A549 (cell line): ENCODE results near the gene SORCS2. TPM values are rescaled to one million over a fixed set of nuclear protein-coding genes. Genes with fewer than 3 reads are reported as not detected.

Source experiments
- ATAC-seq, 2 experiments: fragments of 200-7000 bp in 1 of 2; fragments of >200 bp in 1 of 2; cut with Nextera tagmentation in 1 of 2; cut with Tn5 transposase in 1 of 2; 3 replicates each; pipeline versions ENCODE4 v1.8.0 to v1.9.1; 2018 to 2020; ENCODE audit warnings: mild to moderate bottlenecking in 1 of 2, moderate library complexity in 1 of 2
- CTCF ChIA-PET: fragments of 300-600 bp; sonication (Branson Sonifier 250); formaldehyde crosslinking; extraction: SDS; loops from one replicate; lab custom pipeline; 2021; ENCODE audit warnings: antibody characterized with exemption, inconsistent platforms; lab: Yijun Ruan, JAX
- POLR2A ChIA-PET: fragments of 350-600 bp; formaldehyde crosslinking; extraction: SDS; loops from one replicate; lab custom pipeline; 2021; ENCODE audit warnings: antibody characterized with exemption, inconsistent platforms; lab: Yijun Ruan, JAX
- DNase-seq, 2 experiments: peaks; one replicate each; pipeline versions ENCODE4 v3.0.0 to v3.0.0-alpha.2; 2011 to 2016; ENCODE audit warnings: low read depth in 1 of 2, low spot score in 1 of 2
- FAIRE-seq: peaks from 2 replicates; lab custom pipeline; 2011; peaks lifted over from hg19 to GRCh38; lab: Jason Lieb, UNC
- H3K27ac ChIP-seq, 2 experiments: fragments of >200 bp; sonication (Bioruptor Twin); formaldehyde crosslinking; 3 replicates each; pipeline ENCODE4 v1.5.1; 2016 to 2017
- H3K4me1 ChIP-seq: fragments of >200 bp; sonication (Bioruptor Twin); formaldehyde crosslinking; 3 replicates; pipeline ENCODE4 v1.6.1; 2016
- H3K4me2 ChIP-seq: fragments of >200 bp; sonication (Bioruptor Twin); formaldehyde crosslinking; 3 replicates; pipeline ENCODE4 v1.6.1; 2016
- H3K4me3 ChIP-seq: fragments of >200 bp; sonication (Bioruptor Twin); formaldehyde crosslinking; 3 replicates; pipeline ENCODE4 v1.5.1; 2016
- H3K9me3 ChIP-seq: fragments of >200 bp; sonication (Bioruptor Twin); formaldehyde crosslinking; 3 replicates; pipeline ENCODE4 v1.6.1; 2016
- CBX2 ChIP-seq: fragments of 200-600 bp; sonication (generic); IDR thresholded peaks from 2 replicates; pipeline ENCODE4 v1.6.1; 2016; ENCODE audit warnings: low read depth, mild to moderate bottlenecking, borderline replicate concordance
- CBX8 ChIP-seq: fragments of 200-600 bp; sonication (generic); IDR thresholded peaks from 2 replicates; pipeline ENCODE4 v1.6.1; 2016
- CEBPB ChIP-seq, 2 experiments: fragments of >200 bp in 1 of 2; sonication (Bioruptor Twin) in 1 of 2; formaldehyde crosslinking in 1 of 2; IDR thresholded peaks; 2 replicates each; pipeline ENCODE4 v1.6.1; 2012 to 2016
- CHD2 ChIP-seq: fragments of 150-350 bp; IDR thresholded peaks from 2 replicates; pipeline ENCODE4 v1.6.1; 2014; ENCODE audit warnings: low read length; ENCODE audit not compliant: partially characterized antibody
- CHD4 ChIP-seq: fragments of 200-600 bp; sonication (generic); IDR thresholded peaks from 2 replicates; pipeline ENCODE4 v1.6.1; 2016; ENCODE audit warnings: antibody characterized with exemption, mild to moderate bottlenecking, borderline replicate concordance
- EHMT2 ChIP-seq: fragments of 200-600 bp; sonication (generic); IDR thresholded peaks from 2 replicates; pipeline ENCODE4 v1.6.1; 2016; ENCODE audit warnings: antibody characterized with exemption, low read depth, mild to moderate bottlenecking, moderate library complexity
- EP300 ChIP-seq, 2 experiments: fragments of >200 bp; sonication (Bioruptor Twin); formaldehyde crosslinking; IDR thresholded peaks; 2 replicates in 1 of 2; 3 replicates in 1 of 2; pipeline ENCODE4 v1.6.1; 2016 to 2017
- ESRRA ChIP-seq: fragments of 150-350 bp; IDR thresholded peaks from 2 replicates; pipeline ENCODE4 v1.6.1; 2014; ENCODE audit warnings: mild to moderate bottlenecking, low read length, borderline replicate concordance
- FOXS1 ChIP-seq: fragments of 250-450 bp; sonication (Bioruptor Pico); IDR thresholded peaks from 2 replicates; pipeline ENCODE4 v1.5.0; 2020; ENCODE audit warnings: mild to moderate bottlenecking, moderate library complexity
- HDAC2 ChIP-seq: fragments of 200-600 bp; sonication (generic); IDR thresholded peaks from 2 replicates; pipeline ENCODE4 v1.6.1; 2016
- HEYL ChIP-seq: fragments of 250-450 bp; sonication (Bioruptor Pico); IDR thresholded peaks from 2 replicates; pipeline ENCODE4 v1.8.0; 2021; ENCODE audit warnings: mild to moderate bottlenecking, moderate library complexity
- HOXB13 ChIP-seq: fragments of 250-450 bp; sonication (Bioruptor Pico); IDR thresholded peaks from 2 replicates; pipeline ENCODE4 v1.5.0; 2020; ENCODE audit warnings: low read depth, mild to moderate bottlenecking, moderate library complexity
- JUNB ChIP-seq: fragments of >200 bp; sonication (Bioruptor Twin); formaldehyde crosslinking; IDR thresholded peaks from 2 replicates; pipeline ENCODE4 v1.6.1; 2016
- MYC ChIP-seq: IDR thresholded peaks from 2 replicates; pipeline ENCODE4 v1.6.1; 2012; ENCODE audit warnings: mild to moderate bottlenecking, inconsistent platforms, low read length, improper control_type of control experiment, borderline replicate concordance
- NFE2L2 ChIP-seq: fragments of 150-350 bp; conservative IDR thresholded peaks from 2 replicates; pipeline ENCODE4 v1.6.1; 2014; ENCODE audit warnings: low read length
- NR3C1 ChIP-seq: fragments of >200 bp; sonication (Bioruptor Twin); formaldehyde crosslinking; IDR thresholded peaks from 3 replicates; pipeline ENCODE4 v1.6.1; 2017
- PHF8 ChIP-seq: fragments of 200-600 bp; sonication (generic); IDR thresholded peaks from 2 replicates; pipeline ENCODE4 v1.6.1; 2016; ENCODE audit warnings: low read depth, mild to moderate bottlenecking, antibody characterized with exemption, moderate library complexity, borderline replicate concordance
- POLR2A ChIP-seq: IDR thresholded peaks from 2 replicates; pipeline ENCODE4 v1.6.1; 2012; ENCODE audit warnings: mild to moderate bottlenecking, low read length
- RCOR1 ChIP-seq: fragments of 150-350 bp; IDR thresholded peaks from 2 replicates; pipeline ENCODE4 v1.6.1; 2014; ENCODE audit warnings: antibody characterized with exemption, low read length, low read depth
- SREBF2 ChIP-seq: fragments of 450-650 bp; IDR thresholded peaks from 2 replicates; pipeline ENCODE4 v1.6.1; 2014; ENCODE audit warnings: mild to moderate bottlenecking, moderate library complexity
- ZSCAN20 ChIP-seq: fragments of 250-450 bp; sonication (Bioruptor Pico); IDR thresholded peaks from 2 replicates; pipeline ENCODE4 v1.8.0; 2022; ENCODE audit warnings: mild to moderate bottlenecking, moderate library complexity
- WGBS: methylation state at CpG from one replicate; pipeline ENCODE4 v1.1.6; 2017; ENCODE audit errors: missing lambda C conversion rate; 5-methylcytosine and 5-hydroxymethylcytosine counted together
- polyA plus RNA-seq, 4 experiments: library from polyadenylated mRNA; depleted of rRNA in 3 of 4; stranded (reverse); fragments of >200 nt; fragmentation: RNase III in 1 of 4; extraction: RNeasy Plus Mini Kit Qiagen cat#74134 plus additional on column Dnase treatment in 1 of 4; gene quantifications; 2 replicates in 3 of 4; 3 replicates in 1 of 4; pipeline ENCODE4 v1.2.3, GENCODE V29; 2011 to 2017
- TF ChIP-seq, protein P1 (sequence below): fragments of 450-650 bp; IDR thresholded peaks from 2 replicates; pipeline ENCODE4 v1.6.1; 2014; ENCODE audit warnings: antibody characterized with exemption
- TF ChIP-seq, protein P2 (sequence below): fragments of >200 bp; sonication (Bioruptor Twin); formaldehyde crosslinking; IDR thresholded peaks from 3 replicates; pipeline ENCODE4 v1.6.1; 2016
- TF ChIP-seq, protein P3 (sequence below): fragments of >200 bp; sonication (Bioruptor Twin); formaldehyde crosslinking; IDR thresholded peaks from 2 replicates; pipeline ENCODE4 v1.6.1; 2016
- TF ChIP-seq, protein P4 (sequence below): fragments of 150-350 bp; IDR thresholded peaks from 2 replicates; pipeline ENCODE4 v1.6.1; 2014; ENCODE audit warnings: low read depth, mild to moderate bottlenecking, low read length
- TF ChIP-seq, protein P5 (sequence below): fragments of 250-450 bp; sonication (Bioruptor Pico); IDR thresholded peaks from 2 replicates; pipeline ENCODE4 v1.5.0; 2020; ENCODE audit warnings: low read depth, mild to moderate bottlenecking, moderate library complexity

Gene SORCS2
- polyA plus RNA-seq, 2 of the 4 experiments (the other 2 are of a cell fraction) = 1.4 to 4.6 TPM

DNA sequence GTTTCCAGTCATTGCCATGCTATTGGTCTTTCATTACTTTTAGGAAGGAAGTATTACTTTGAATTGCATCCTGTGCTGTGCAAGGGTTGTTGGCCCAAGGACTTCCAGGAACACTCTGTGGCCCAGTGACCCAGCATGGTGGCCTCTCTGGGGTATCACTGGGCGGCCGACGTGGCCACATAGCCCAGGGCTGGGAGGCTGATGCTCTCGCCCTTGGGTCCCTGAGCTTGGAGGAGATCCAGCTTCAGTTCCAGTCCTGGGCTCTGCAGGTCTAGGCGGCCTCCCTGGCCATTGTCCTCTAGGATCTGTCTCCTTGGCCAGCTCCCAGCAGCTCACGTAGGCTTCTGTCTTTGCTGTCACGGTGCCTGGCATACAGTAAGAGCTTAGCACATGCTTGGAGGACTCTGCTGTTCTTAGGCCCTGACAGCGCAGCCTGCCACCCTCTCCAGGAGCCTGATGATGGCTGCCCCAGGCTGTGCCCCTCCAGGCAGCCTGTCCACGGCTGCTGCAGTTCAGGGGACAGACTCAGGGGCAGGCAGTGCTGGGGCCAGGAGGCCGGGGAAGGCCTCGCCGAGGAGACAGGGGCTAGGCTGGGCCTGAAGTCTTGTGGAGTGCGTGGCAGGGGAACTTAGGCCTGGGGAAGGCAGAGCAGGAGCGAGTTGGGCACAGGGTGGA, 42.2 kb downstream of the SORCS2 start:
- Histone ChIP-seq H3K9me3 (no peaks in the 10 kb centered on the region), H3K27ac (no peak overlapping the region), H3K4me1 (no peaks in the 10 kb centered on the region)
- no peak for DNase-seq
- 97% methylated on average over 6 of the region's 14 CpGs for WGBS
- TF ChIP-seq NFE2L2 = no peak
- no peak for TF ChIP-seq CBX8
- TF ChIP-seq, protein P1, sequence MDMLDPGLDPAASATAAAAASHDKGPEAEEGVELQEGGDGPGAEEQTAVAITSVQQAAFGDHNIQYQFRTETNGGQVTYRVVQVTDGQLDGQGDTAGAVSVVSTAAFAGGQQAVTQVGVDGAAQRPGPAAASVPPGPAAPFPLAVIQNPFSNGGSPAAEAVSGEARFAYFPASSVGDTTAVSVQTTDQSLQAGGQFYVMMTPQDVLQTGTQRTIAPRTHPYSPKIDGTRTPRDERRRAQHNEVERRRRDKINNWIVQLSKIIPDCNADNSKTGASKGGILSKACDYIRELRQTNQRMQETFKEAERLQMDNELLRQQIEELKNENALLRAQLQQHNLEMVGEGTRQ = no peak
- TF ChIP-seq HDAC2 = no peak
- TF ChIP-seq MYC = no peak
- TF ChIP-seq, protein P2, sequence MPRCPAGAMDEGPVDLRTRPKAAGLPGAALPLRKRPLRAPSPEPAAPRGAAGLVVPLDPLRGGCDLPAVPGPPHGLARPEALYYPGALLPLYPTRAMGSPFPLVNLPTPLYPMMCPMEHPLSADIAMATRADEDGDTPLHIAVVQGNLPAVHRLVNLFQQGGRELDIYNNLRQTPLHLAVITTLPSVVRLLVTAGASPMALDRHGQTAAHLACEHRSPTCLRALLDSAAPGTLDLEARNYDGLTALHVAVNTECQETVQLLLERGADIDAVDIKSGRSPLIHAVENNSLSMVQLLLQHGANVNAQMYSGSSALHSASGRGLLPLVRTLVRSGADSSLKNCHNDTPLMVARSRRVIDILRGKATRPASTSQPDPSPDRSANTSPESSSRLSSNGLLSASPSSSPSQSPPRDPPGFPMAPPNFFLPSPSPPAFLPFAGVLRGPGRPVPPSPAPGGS = no peak
- TF ChIP-seq, protein P3, sequence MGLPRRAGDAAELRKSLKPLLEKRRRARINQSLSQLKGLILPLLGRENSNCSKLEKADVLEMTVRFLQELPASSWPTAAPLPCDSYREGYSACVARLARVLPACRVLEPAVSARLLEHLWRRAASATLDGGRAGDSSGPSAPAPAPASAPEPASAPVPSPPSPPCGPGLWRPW = no peak
- no peak for TF ChIP-seq EP300 (IDR thresholded peaks at IDR 0.05)
- no peak for TF ChIP-seq ESRRA
- TF ChIP-seq, all 56 proteins: peak for 0
- ATAC-seq (no peak), FAIRE-seq (no peak)
- ChIA-PET POLR2A (no interaction called here), CTCF (interaction anchor here (0.6 kb wide), 1 partner anchor 458 kb away, joined by 3 read pairs; no protein-coding TSS in a partner anchor)
- H3K4me3 ChIP-seq = no peak overlapping the region
- H3K4me2 ChIP-seq = no peak overlapping the region

DNA sequence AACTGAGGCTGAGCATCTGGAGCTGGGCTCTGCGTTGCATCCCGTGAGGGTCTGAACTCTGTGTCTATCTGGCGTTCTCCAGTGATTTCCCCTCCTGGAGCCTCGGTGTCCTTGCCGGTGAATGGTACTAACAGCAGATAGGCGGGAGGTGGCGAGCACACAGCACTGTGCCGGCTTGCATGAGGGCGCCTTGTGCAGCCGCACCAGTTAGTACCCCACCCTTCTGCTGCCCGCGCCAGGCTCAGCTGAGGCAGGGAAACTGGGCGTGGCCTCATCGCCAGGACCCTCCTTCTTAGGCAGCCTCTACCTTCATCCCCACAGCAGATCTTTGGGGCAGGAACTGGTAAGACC, 42.7 kb downstream of the SORCS2 start:
- WGBS = 92% methylated on average over 11 of the region's 14 CpGs
- ATAC-seq (no peak), FAIRE-seq (no peak), DNase-seq (no peak)
- CTCF ChIA-PET = interaction anchor here (0.6 kb wide), 1 partner anchor 457 kb away, joined by 3 read pairs; no protein-coding TSS in a partner anchor
- Histone ChIP-seq H3K9me3 (no peaks in the 10 kb centered on the region), H3K4me2 (no peak overlapping the region), H3K4me3 (no peak overlapping the region), H3K27ac (no peak overlapping the region), H3K4me1 (no peaks in the 10 kb centered on the region)
- POLR2A ChIA-PET = no interaction called here
- TF ChIP-seq EHMT2 (no peak), FOXS1 (CRISPR knock-in tag) (no peak), PHF8 (no peak), CHD2 (no peak), EP300 (IDR thresholded peaks at IDR 0.05) (no peak), HEYL (CRISPR knock-in tag) (no peak), HOXB13 (CRISPR knock-in tag) (no peak), ZSCAN20 (CRISPR knock-in tag) (no peak)
- TF ChIP-seq, protein P4, sequence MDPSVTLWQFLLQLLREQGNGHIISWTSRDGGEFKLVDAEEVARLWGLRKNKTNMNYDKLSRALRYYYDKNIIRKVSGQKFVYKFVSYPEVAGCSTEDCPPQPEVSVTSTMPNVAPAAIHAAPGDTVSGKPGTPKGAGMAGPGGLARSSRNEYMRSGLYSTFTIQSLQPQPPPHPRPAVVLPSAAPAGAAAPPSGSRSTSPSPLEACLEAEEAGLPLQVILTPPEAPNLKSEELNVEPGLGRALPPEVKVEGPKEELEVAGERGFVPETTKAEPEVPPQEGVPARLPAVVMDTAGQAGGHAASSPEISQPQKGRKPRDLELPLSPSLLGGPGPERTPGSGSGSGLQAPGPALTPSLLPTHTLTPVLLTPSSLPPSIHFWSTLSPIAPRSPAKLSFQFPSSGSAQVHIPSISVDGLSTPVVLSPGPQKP = no peak

DNA sequence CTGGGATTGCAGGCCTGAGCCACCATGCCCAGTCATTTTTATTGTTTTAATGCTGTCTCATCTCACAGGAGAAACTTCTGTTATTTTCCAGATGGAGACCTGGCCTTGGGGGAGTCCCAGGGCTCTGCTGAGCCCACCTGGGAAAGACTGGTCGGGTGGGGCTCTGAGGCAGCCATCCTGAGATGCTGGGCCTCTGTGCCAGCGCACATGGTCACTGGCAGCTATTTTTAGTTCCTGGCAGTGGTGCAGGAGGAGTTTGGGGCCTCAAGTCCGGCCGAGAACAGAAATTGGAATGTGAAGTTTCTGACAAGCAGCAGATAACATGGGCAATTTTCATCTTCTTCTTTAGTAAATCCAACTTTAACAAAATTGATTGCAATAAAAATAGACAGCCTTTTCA, 44.5 kb downstream of the SORCS2 start:
- 50% methylated on average over 4 of the region's 4 CpGs for WGBS
- TF ChIP-seq, protein P2 = no peak
- TF ChIP-seq RCOR1 (no peak), CBX2 (no peak), CHD4 (no peak), ZSCAN20 (CRISPR knock-in tag) (no peak), HOXB13 (CRISPR knock-in tag) (no peak), CEBPB (IDR thresholded peaks at IDR 0.05) (no peak), JUNB (no peak), FOXS1 (CRISPR knock-in tag) (no peak), POLR2A (no peak), EP300 (IDR thresholded peaks at IDR 0.05) (no peak), CBX8 (no peak), SREBF2 (no peak), NR3C1 (no peak), EHMT2 (no peak), NFE2L2 (no peak)
- TF ChIP-seq, protein P5, sequence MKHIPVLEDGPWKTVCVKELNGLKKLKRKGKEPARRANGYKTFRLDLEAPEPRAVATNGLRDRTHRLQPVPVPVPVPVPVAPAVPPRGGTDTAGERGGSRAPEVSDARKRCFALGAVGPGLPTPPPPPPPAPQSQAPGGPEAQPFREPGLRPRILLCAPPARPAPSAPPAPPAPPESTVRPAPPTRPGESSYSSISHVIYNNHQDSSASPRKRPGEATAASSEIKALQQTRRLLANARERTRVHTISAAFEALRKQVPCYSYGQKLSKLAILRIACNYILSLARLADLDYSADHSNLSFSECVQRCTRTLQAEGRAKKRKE (CRISPR knock-in tag) = no peak
- TF ChIP-seq, protein P3 = no peak
- TF ChIP-seq, all 56 proteins: peak for 0
- DNase-seq = no peak

More for the DNA sequence above, 44.5 kb downstream of the SORCS2 start:
- CTCF ChIA-PET = no interaction called here
- Histone ChIP-seq H3K4me3 (no peak overlapping the region), H3K9me3 (no peaks in the 10 kb centered on the region), H3K4me1 (no peaks in the 10 kb centered on the region), H3K4me2 (no peak overlapping the region), H3K27ac (no peak overlapping the region)
- POLR2A ChIA-PET = no interaction called here
- no peak for ATAC-seq
- no peak for FAIRE-seq
